SKM-1 treated with dmso at 0.1 percent for 144 hours (cell line): ENCODE data around the gene IL9R.
"Not testable (repeated sequence)": the region's sequence is repeated elsewhere in the genome, so short reads cannot be mapped to it uniquely, and the experiment has no call there.

Source experiments
- DNase-seq: peaks from one replicate; lab custom pipeline; 2025; ENCODE audit not compliant: unreplicated experiment; lab: John Stamatoyannopoulos, UW

Gene IL9R

GRCh38 chrX:156028653-156029237 lies 31.2 kb downstream of the IL9R start:
- not testable (repeated sequence) for DNase-seq

- not testable (repeated sequence) for DNase-seq
Measured at GRCh38 chrX:156029296-156029695, 31.8 kb downstream of the IL9R start.

DNA sequence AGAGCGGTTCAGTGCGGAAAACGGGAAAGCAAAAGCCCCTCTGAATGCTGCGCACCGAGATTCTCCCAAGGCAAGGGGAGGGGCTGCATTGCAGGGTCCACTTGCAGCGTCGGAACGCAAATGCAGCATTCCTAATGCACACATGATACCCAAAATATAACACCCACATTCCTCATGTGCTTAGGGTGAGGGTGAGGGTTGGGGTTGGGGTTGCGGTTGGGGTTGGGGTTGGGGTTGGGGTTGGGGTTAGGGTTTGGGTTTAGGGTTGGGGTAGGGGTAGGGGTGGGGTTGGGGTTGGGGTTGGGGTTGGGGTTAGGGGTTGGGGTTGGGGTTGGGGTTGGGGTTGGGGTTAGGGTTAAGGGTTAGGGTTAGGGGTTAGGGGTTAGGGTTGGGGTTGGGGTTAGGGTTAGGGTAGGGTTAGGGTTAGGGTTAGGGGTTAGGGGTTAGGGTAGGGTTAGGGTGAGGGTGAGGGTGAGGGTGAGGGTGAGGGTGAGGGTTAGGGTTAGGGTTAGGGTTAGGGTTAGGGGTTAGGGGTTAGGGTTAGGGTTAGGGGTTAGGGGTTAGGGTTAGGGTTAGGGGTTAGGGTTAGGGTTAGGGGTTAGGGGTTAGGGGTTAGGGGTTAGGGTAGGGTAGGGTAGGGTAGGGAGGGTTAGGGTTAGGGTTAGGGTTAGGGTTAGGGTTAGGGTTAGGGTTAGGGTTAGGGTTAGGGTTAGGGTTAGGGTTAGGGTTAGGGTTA lies 32.4 kb downstream of the IL9R start:
- not testable (repeated sequence) for DNase-seq

- not testable (repeated sequence) for DNase-seq
Measured at GRCh38 chrX:156030474-156030873, 33.0 kb downstream of the IL9R start.
